Activated naive CD4-positive, alpha-beta T cell treated with anti-CD3 and anti-CD28 coated beads, Interleukin-2, amount 10 ng/mL, durations not matched to agents 7 days and 5 days (primary cell): ENCODE data around the gene DCAF8.

Experiments
- CTCF ChIA-PET: fragments of 350-600 bp; sonication (Branson Sonifier 250); formaldehyde crosslinking; loops from one replicate; lab custom pipeline; 2021; ENCODE audit warnings: antibody characterized with exemption; lab: Charles Lee
- DNase-seq: peaks from one replicate; pipeline ENCODE4 v3.0.0-alpha.2; 2020
- H3K27ac Mint-ChIP-seq: one replicate; pipeline ENCODE4 v1.8.0; 2021; ENCODE audit warnings: mild to moderate bottlenecking, moderate library complexity, mixed read lengths
- H3K27me3 Mint-ChIP-seq: one replicate; pipeline ENCODE4 v1.8.0; 2021; ENCODE audit warnings: mild to moderate bottlenecking, mixed read lengths
- H3K36me3 Mint-ChIP-seq: one replicate; pipeline ENCODE4 v1.8.0; 2021; ENCODE audit warnings: mixed read lengths
- H3K4me1 Mint-ChIP-seq: one replicate; pipeline ENCODE4 v1.8.0; 2021; ENCODE audit warnings: mixed read lengths
- H3K4me3 Mint-ChIP-seq: one replicate; pipeline ENCODE4 v1.8.0; 2021; ENCODE audit warnings: mild to moderate bottlenecking, moderate library complexity, mixed read lengths
- H3K9me3 Mint-ChIP-seq: one replicate; pipeline ENCODE4 v1.8.0; 2021; ENCODE audit warnings: mixed read lengths

DCAF8 gene

DNA sequence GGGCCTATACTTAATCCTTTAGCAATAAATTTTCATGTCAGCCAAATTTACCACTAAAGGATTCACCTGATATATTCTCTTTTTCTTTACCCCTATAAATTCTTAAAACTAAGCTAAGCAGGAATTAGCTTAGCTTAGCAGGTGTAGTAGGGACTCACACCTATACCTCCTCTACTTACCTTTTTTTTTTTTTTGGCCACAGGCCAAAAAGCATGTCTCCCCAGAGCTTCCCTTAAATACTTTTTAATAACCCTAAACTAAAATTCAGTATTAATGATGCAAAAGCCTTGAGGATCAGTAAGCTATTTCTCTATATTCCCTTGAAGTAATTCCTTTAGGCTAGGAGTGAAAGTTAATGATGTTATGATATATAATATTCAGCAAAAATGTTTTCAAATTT is 33.9 kb downstream of the DCAF8 start:
- H3K4me1 Mint-ChIP-seq = no peaks in the 10 kb centered on the region
- no peak overlapping the region for H3K27ac Mint-ChIP-seq
- peaks cover 45% of the 10 kb centered on the region for H3K36me3 Mint-ChIP-seq
- H3K27me3 Mint-ChIP-seq = no peaks in the 10 kb centered on the region
- no peak for DNase-seq
- H3K4me3 Mint-ChIP-seq = no peak overlapping the region
- CTCF ChIA-PET = interaction anchor here (0.6 to 2.0 kb wide), 6 partner anchors 10 to 148 kb away, joined by 3 to 4 read pairs (median 3); no protein-coding TSS in a partner anchor
- no peaks in the 10 kb centered on the region for H3K9me3 Mint-ChIP-seq

DNA sequence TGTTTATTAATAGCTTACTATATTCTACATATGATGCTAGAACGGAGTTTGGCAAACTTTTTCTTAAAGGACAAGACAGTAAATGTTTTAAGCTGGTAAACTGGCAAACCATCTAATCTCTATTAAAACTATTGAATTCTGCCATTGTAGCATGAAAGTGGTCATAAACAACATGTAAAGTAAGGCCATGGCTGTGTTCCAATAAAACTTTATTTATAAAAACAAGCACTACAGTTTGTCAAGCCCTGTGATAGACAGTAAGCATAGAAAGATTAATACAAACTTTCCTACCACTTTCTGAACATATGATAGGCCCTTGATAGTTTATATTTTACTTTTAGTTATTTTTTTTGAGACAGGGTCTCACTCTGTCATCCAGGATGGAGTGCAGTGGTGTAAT is 34.8 kb downstream of the DCAF8 start:
- CTCF ChIA-PET = interaction anchor here (1.2 to 1.5 kb wide), 2 partner anchors 64 to 118 kb away, joined by 3 read pairs; no protein-coding TSS in a partner anchor
- Mint-ChIP-seq H3K4me1 (no peaks in the 10 kb centered on the region), H3K4me3 (no peak overlapping the region), H3K9me3 (no peaks in the 10 kb centered on the region), H3K36me3 (peaks cover 49% of the 10 kb centered on the region), H3K27ac (no peak overlapping the region), H3K27me3 (no peaks in the 10 kb centered on the region)
- no peak for DNase-seq

DNA sequence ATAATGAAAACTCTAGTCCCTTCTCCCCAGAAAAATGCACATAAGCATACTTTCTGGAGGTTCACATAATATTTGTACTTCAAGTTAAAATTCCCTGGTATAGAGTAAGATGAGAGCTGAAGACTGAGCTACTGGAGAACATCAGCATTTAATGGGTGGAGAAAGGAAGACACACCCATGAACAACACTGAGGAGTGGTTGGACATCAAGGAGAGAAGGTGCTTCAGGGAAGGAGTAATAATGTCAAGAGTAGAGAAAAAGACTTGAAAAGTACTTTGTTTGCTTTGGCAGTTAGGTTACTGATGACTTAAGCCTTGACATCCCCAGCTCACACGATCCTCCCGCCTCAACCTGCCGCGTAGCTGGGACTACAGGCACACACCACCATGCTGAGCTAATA is 35.3 kb downstream of the DCAF8 start:
- Mint-ChIP-seq H3K27me3 (no peaks in the 10 kb centered on the region), H3K4me1 (no peaks in the 10 kb centered on the region), H3K36me3 (peaks cover 54% of the 10 kb centered on the region), H3K9me3 (no peaks in the 10 kb centered on the region), H3K27ac (no peak overlapping the region), H3K4me3 (no peak overlapping the region)
- DNase-seq = no peak
- CTCF ChIA-PET = interaction anchor here (1.5 kb wide), 1 partner anchor 64 kb away, joined by 3 read pairs; no protein-coding TSS in a partner anchor

DNA sequence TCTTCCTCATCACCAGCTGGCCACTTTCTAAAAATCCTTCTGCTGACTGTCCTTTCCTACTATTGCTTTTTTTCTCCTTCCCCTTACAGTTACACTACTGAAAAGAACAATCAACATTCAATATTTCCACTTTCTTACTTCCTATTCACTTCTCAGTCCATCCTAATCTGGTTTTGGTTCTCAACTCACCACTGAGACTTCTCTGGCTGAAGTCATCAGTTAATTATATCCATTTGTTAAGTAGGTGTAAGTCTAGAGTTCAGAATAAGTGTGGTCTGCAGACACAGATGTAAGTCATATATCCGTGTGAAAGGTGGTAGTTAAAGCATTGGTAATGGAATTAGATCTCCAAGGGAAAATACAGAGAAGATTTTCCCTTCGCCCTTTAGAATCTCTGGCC is 35.7 kb downstream of the DCAF8 start:
- H3K9me3 Mint-ChIP-seq = no peaks in the 10 kb centered on the region
- CTCF ChIA-PET = interaction anchor here (1.5 kb wide), 1 partner anchor 65 kb away, joined by 3 read pairs; no protein-coding TSS in a partner anchor
- H3K4me1 Mint-ChIP-seq = no peaks in the 10 kb centered on the region
- H3K4me3 Mint-ChIP-seq = no peak overlapping the region
- no peaks in the 10 kb centered on the region for H3K27me3 Mint-ChIP-seq
- no peak for DNase-seq
- no peak overlapping the region for H3K27ac Mint-ChIP-seq
- peaks cover 58% of the 10 kb centered on the region for H3K36me3 Mint-ChIP-seq

DNA sequence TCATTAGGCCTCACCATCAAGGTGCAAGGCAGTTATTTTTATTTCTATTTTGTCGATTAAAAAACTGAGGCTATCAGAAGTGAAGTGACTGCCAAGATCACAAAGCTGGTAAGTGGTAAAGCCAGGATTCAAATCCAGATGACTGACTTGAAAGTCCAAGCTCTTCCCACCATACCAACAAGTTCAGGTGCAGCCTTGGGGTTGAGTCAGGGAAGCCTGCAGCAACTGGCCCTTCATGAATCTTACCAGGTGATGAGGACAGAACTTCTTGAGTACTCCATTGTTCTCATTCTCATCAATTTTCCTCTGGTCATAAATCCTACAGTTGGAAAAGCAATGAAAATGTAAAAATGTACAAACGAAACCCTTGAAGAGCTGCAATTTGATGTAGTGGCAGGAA is 37.0 kb downstream of the DCAF8 start:
- Mint-ChIP-seq H3K27ac (no peak overlapping the region), H3K4me3 (no peak overlapping the region), H3K9me3 (no peaks in the 10 kb centered on the region), H3K4me1 (no peaks in the 10 kb centered on the region), H3K36me3 (peaks cover 56% of the 10 kb centered on the region), H3K27me3 (no peaks in the 10 kb centered on the region)
- CTCF ChIA-PET = interaction anchor here (1.0 kb wide), 1 partner anchor 27 kb away, joined by 3 read pairs; no protein-coding TSS in a partner anchor
- no peak for DNase-seq

DNA sequence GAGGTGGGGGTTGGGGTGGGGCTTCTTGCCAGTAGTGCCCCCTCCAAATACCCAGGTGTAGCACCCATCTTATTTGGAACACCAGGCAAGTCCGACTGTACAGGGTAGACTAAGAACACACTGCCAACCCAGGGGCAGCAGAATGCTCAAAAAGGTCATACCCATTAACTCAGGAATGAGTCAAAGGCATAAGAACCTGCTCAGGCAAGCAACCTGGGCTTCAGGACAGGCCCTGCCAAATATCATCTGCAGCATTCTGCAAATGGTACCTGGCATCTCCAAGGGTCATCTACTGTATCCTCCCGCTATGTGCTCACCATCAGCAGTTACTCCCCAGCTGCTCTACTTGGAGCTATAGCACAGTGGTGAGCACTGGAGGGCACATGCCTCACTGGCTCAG is 37.7 kb downstream of the DCAF8 start:
- H3K9me3 Mint-ChIP-seq = no peaks in the 10 kb centered on the region
- no peaks in the 10 kb centered on the region for H3K4me1 Mint-ChIP-seq
- H3K36me3 Mint-ChIP-seq = peaks cover 56% of the 10 kb centered on the region
- no peak for DNase-seq
- H3K27ac Mint-ChIP-seq = no peak overlapping the region
- H3K27me3 Mint-ChIP-seq = no peaks in the 10 kb centered on the region
- no peak overlapping the region for H3K4me3 Mint-ChIP-seq
- CTCF ChIA-PET = no interaction called here

DNA sequence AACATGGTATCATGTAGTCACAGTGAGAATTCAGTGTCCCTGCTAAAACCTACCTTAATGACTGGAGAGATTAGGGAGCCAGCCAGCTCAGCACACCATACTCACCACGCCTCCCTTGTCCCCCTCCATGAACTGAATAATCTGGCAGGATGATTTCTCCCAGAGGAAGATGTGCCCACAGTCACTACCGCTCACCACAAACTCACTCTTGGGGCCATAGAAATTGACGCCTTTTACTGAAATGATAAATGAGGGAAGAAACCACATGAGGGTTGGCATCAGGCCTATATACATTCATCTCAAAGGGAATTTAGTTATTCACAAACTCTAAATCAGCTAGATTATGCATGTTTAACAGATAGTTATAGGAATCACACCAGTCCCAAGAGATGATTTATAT is 39.8 kb downstream of the DCAF8 start:
- CTCF ChIA-PET = interaction anchor here (1.1 kb wide), 1 partner anchor 154 kb away, joined by 5 read pairs; no protein-coding TSS in a partner anchor
- DNase-seq = no peak
- H3K4me1 Mint-ChIP-seq = no peaks in the 10 kb centered on the region
- H3K36me3 Mint-ChIP-seq = peaks cover 58% of the 10 kb centered on the region
- H3K4me3 Mint-ChIP-seq = no peak overlapping the region
- H3K27me3 Mint-ChIP-seq = no peaks in the 10 kb centered on the region
- no peaks in the 10 kb centered on the region for H3K9me3 Mint-ChIP-seq
- no peak overlapping the region for H3K27ac Mint-ChIP-seq

DNA sequence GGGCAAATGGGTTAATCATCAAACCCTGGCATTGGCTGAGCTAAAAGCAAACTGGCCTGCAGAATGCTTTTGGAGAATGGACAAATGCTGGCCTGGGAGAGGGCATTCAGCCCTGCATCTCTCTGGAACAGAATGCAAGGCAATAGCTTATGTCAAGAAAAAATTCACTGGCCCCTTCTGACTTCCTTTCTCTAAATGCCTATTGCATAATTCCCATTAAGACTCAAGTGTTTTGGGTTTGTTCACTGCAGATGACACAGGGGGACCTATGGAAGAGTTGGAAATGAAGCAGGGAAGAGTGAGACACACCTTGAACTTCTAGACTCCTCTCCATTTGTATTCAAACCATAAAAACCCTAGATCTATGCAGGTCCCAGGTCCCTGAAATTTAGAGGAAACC is 41.3 kb downstream of the DCAF8 start:
- H3K36me3 Mint-ChIP-seq = peaks cover 63% of the 10 kb centered on the region
- no peaks in the 10 kb centered on the region for H3K27me3 Mint-ChIP-seq
- no peaks in the 10 kb centered on the region for H3K9me3 Mint-ChIP-seq
- no peak overlapping the region for H3K27ac Mint-ChIP-seq
- no peak overlapping the region for H3K4me3 Mint-ChIP-seq
- DNase-seq = no peak
- no peaks in the 10 kb centered on the region for H3K4me1 Mint-ChIP-seq
- CTCF ChIA-PET = interaction anchor here (1.0 to 2.0 kb wide), 3 partner anchors 9 to 70 kb away, joined by 3 to 7 read pairs (median 4); no protein-coding TSS in a partner anchor

DNA sequence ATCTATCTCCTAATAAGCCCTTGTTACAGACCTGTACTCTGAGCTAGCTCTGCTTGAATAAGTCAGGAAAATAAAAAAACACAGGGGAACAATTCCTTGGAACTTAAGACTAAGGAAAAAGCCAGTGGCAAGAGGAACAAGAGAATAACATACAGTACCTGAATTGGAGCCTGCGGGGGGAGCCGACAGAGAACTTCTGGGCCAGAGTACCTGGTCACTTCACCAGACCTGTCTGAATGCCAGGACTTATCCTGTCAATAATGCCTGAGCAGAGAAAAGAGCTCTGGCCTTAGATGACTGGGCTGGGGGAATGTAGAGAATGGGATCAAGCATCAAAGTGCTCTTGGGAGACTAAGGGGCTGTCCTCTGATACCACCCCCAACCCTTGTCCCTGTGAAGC is 42.0 kb downstream of the DCAF8 start:
- Mint-ChIP-seq H3K4me3 (no peak overlapping the region), H3K9me3 (no peaks in the 10 kb centered on the region), H3K27ac (no peak overlapping the region), H3K4me1 (no peaks in the 10 kb centered on the region), H3K27me3 (no peaks in the 10 kb centered on the region), H3K36me3 (peaks cover 69% of the 10 kb centered on the region)
- CTCF ChIA-PET = interaction anchor here (1.1 to 2.0 kb wide), 7 partner anchors 9 to 156 kb away, joined by 3 to 7 read pairs (median 3); no protein-coding TSS in a partner anchor
- DNase-seq = no peak

DNA sequence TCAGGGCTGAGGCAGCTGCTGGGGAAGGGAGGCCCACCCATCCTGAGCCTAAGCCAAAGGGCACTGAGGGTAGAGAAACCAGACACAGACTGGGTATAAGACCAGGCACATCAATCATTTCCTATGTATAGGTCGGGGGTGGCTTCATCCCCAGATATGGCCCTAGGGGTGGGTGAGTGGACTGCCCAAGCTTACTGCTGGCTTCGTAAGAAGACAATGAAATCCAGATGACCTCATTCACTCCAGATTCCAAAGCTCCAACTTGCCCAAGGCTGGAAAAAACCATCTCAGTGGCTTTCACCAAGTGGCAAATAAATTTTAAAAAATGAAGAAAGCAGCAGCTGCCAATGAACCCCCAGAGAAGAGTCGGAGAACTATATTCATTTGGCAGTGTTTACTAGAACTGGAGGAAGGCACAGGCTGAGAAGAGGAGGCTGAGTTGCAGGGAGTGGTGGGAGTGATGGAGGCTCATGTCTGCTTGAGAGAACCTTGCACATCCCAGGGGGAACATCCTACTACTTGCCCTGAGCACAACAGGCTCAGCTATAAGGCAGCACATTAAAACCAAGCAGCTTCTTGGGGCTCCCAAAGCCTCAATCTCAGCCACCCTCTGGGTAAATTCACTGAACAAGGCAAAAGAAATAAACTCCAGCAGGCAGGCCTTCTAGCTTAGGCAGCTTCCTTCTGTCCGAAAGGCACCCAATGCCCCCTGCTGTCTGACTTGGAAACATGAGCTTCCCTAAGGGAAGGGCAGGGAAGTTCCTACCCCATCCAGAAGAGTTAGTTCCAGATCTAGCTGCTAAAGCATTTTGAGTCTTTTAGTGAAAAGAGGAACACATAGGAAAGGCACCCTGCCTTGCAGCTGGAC is 43.1 kb downstream of the DCAF8 start:
- peak overlapping the region; percentile 15 for H3K27ac Mint-ChIP-seq

DNA sequence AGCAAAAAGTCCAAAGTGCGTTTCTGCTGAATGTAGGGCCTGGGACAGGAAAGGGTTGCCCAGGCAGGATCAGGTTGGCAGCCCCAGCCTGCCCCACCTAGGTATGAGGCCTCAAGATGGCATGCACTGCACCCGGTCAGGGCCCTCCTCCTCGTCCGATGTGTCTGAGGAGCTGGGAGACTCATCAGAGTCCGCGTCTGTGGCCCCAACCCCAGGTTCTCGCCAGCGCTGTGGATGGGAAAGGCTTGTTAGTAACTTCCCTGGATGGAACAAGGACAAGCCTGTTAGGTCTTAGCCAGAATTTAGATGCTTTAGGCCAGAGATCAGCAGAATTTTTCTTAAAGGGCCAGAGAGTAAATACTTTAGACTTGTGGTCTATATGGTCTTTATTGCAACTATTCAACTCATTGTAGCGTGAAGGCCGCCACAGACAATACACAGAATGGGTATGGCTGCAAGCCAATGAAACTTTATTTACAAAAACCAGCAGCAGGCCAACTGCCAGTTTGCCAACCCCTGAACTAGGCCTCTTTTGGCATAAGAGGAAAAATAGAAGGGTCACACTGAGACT is 44.8 kb downstream of the DCAF8 start:
- H3K4me3 Mint-ChIP-seq = no peak overlapping the region
- DNase-seq = no peak
- H3K9me3 Mint-ChIP-seq = no peaks in the 10 kb centered on the region
- no peaks in the 10 kb centered on the region for H3K27me3 Mint-ChIP-seq
- no peaks in the 10 kb centered on the region for H3K4me1 Mint-ChIP-seq
- H3K36me3 Mint-ChIP-seq = peaks cover 56% of the 10 kb centered on the region
- CTCF ChIA-PET = interaction anchor here (1.6 to 2.7 kb wide), 2 partner anchors 25 to 74 kb away, joined by 6 to 10 read pairs; no protein-coding TSS in a partner anchor
- H3K27ac Mint-ChIP-seq = no peak overlapping the region

More for the DNA sequence above, 43.1 kb downstream of the DCAF8 start:
- H3K9me3 Mint-ChIP-seq = no peaks in the 10 kb centered on the region
- peaks cover 63% of the 10 kb centered on the region for H3K36me3 Mint-ChIP-seq
- CTCF ChIA-PET = interaction anchor here (1.0 to 2.7 kb wide), 14 partner anchors 10 to 157 kb away, joined by 3 to 10 read pairs (median 3); no protein-coding TSS in a partner anchor
- H3K4me3 Mint-ChIP-seq = no peak overlapping the region
- no peaks in the 10 kb centered on the region for H3K27me3 Mint-ChIP-seq
- no peak for DNase-seq
- no peaks in the 10 kb centered on the region for H3K4me1 Mint-ChIP-seq

DNA sequence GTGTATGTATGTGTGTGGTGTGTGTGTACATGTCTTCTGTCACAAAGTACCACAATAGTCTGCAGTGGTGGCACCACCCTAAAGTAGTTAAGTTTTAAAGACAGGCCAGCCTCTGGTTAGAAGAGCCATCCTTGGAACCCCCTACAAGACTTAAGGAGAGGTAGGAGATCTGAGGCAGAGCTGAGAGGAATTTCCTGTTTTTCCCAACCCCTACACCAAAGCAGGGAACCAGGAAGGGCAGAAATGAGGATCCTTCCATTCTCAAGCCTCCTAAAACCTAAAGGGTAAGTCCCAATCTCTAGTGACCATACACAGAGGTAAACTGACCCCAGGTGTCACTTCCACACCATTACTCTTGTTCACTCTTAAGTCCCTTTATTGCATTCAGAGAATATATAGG is 46.0 kb downstream of the DCAF8 start:
- Mint-ChIP-seq H3K4me3 (no peak overlapping the region), H3K9me3 (no peaks in the 10 kb centered on the region), H3K27ac (no peak overlapping the region), H3K36me3 (peaks cover 49% of the 10 kb centered on the region), H3K4me1 (no peaks in the 10 kb centered on the region), H3K27me3 (no peaks in the 10 kb centered on the region)
- no peak for DNase-seq
- CTCF ChIA-PET = no interaction called here

DNA sequence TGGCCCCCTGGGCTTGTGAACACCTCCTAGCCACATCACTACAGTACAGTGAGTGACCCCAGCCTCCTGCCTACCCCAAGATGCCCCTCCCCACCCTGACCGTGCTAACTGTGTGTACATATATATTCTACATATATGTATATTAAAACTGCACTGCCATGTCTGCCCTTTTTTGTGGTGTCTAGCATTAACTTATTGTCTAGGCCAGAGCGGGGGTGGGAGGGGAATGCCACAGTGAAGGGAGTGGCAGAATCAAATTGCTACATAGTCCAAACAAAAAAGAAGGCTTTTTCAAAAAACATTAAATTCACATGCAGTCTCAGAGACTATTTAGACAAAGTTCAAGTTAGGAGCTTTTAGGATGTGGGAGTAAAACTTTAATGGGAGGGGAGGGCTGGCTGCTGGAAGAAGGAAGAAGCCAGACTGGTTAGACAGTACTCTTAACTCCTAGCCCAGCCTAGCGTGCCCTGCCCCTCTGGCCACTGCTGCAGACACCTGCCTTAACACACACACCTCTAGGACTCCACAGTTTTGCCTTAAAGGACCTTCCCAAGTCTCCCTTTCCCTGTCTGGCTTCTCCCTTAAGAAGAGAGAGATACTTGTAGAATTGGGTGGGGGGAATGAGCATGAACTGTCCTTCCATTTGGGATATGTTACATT is 47.7 kb downstream of the DCAF8 start:
- CTCF ChIA-PET = no interaction called here
- Mint-ChIP-seq H3K27ac (no peak overlapping the region), H3K4me1 (no peaks in the 10 kb centered on the region), H3K9me3 (no peaks in the 10 kb centered on the region), H3K4me3 (no peak overlapping the region), H3K27me3 (no peaks in the 10 kb centered on the region), H3K36me3 (peaks cover 35% of the 10 kb centered on the region)
- DNase-seq = no peak
